ENCODE measurements around the gene IMP4. TPM values are rescaled to one million over a fixed set of nuclear protein-coding genes. Genes with fewer than 3 reads are reported as not detected.

IMP4 gene
- total and polyA plus RNA-seq, 2 of the 13 experiments (the other 11 are each of a cell fraction or from before 2014, with no cell fraction given), result 142 to 158 TPM

- TF ChIP-seq RNF219 (CRISPR knock-in tag; IDR thresholded peaks at IDR 0.05) (no peak), ZXDC (CRISPR knock-in tag; IDR thresholded peaks at IDR 0.05) (no peak), GABPA (IDR thresholded peaks at IDR 0.05; ENCODE audit: low read depth, low read length) (no peak), GABPA (CRISPR knock-in tag; IDR thresholded peaks at IDR 0.05; ENCODE audit: low read depth) (no peak), KLF6 (CRISPR knock-in tag; IDR thresholded peaks at IDR 0.05) (0 out of 2 replicates have a peak, but pooled peaks have one; percentile 21), FOSL2 (CRISPR knock-in tag; IDR thresholded peaks at IDR 0.05) (no peak), MTF2 (CRISPR knock-in tag; IDR thresholded peaks at IDR 0.05; ENCODE audit: borderline replicate concordance) (peak; percentile 65; the same call in 1 of the 2 replicates), NR1H2 (CRISPR knock-in tag; IDR thresholded peaks at IDR 0.05; ENCODE audit: borderline replicate concordance, low read depth) (no peak), KAT7 (CRISPR knock-in tag; IDR thresholded peaks at IDR 0.05; ENCODE audit: borderline replicate concordance) (no peak), ETV6 (CRISPR knock-in tag; conservative IDR thresholded peaks at IDR 0.05) (0 out of 2 replicates have a peak, but pooled peaks have one; percentile 22), PPARG (CRISPR knock-in tag; conservative IDR thresholded peaks at IDR 0.05) (no peak), MNT (IDR thresholded peaks at IDR 0.05) (no peak), PREB (CRISPR knock-in tag; IDR thresholded peaks at IDR 0.05) (no peak), REST (IDR thresholded peaks at IDR 0.05; ENCODE audit: borderline replicate concordance in 1 of 2, low read depth in 1 of 2, low read length in 2 of 2) (no peak; a peak in 1 of 4 replicates), ZNF83 (CRISPR knock-in tag; IDR thresholded peaks at IDR 0.05; ENCODE audit: borderline replicate concordance) (no peak), GABPB1 (CRISPR knock-in tag; IDR thresholded peaks at IDR 0.05) (peak; percentile 55; the same call in 1 of the 2 replicates), NR3C1 (CRISPR knock-in tag; IDR thresholded peaks at IDR 0.05) (no peak), MLLT10 (CRISPR knock-in tag; IDR thresholded peaks at IDR 0.05) (no peak)
These were observed 48.6 kb downstream of the IMP4 start (continued) for GRCh38 chr2:130391058-130391871.
